IPS-18c (cell line): Measurements from ENCODE around the gene LYPD8.

ENCODE experiments used
- H3K4me3 ChIP-seq: 2 replicates; pipeline ENCODE4 v1.7.0; 2013; ENCODE audit warnings: low read depth, mild to moderate bottlenecking, low read length, moderate library complexity; ENCODE audit not compliant: insufficient read depth
- H3K9me3 ChIP-seq: one replicate; pipeline ENCODE4 v1.6.1; 2013; ENCODE audit warnings: mild to moderate bottlenecking, low read length, moderate library complexity; ENCODE audit not compliant: control insufficient read depth, insufficient read depth

The LYPD8 gene

DNA sequence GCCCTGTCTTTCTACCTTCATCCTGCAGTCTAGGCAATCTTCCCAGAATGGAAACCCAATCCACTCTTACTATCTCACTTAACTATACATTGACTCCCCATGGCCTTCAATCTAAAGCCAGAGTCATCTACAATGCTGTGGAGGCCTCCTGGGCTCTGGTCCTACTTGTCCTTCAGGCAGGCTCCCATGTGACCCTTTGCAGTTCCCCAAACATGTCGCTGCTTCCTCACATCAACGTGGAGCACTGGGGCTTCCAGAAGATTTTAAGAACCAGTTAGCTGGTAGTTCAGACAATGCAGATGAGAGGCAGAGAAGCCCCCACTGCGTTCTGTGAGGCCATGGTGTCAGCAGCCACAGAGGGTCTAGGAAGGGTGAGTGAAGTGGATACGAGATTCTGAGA, 18.6 kb downstream of the LYPD8 start:
- Histone ChIP-seq H3K4me3 (no peak overlapping the region), H3K9me3 (peaks cover 2% of the 10 kb centered on the region)

- Histone ChIP-seq H3K4me3 (no peak overlapping the region), H3K9me3 (peaks cover 2% of the 10 kb centered on the region)
Measured at GRCh38 chr1:248733566-248733965, 22.0 kb downstream of the LYPD8 start.

- Histone ChIP-seq H3K9me3 (no peaks in the 10 kb centered on the region), H3K4me3 (no peak overlapping the region)
Measured at GRCh38 chr1:248730507-248731335, 24.8 kb downstream of the LYPD8 start.

- no peak overlapping the region for H3K4me3 ChIP-seq
- peaks cover 13% of the 10 kb centered on the region for H3K9me3 ChIP-seq
Measured at GRCh38 chr1:248714248-248714647, 41.3 kb downstream of the LYPD8 start.

DNA sequence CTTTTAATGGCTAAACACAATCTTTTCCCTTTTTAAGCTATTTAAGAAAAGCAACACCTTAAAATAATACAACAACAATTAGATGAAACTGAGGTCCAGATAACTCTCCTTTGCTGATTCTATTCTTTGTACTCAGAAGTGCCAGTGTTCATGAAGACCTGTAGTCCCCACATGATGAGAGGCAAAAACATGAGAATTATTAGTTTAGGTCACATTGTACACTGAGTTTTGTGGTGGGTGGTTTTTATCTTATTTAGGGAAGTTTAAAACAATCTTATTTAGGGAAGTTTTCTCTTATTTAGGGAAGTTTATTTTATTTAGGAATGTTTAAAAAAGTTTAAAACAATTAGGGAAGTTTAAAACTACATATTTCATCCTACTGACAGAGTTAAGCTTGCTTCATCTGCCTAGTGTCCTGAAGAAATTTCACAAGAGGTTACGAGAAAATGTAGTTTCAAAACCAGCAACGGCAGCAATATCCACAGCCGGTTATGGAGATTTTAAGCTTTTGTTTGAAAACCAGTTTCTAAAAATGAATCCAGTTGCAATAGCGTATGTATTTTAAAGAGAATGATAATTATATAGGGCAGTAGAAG, 45.2 kb downstream of the LYPD8 start:
- H3K9me3 ChIP-seq, result peaks cover 10% of the 10 kb centered on the region
- H3K4me3 ChIP-seq, result no peak overlapping the region

- peaks cover 10% of the 10 kb centered on the region for H3K9me3 ChIP-seq
Measured at GRCh38 chr1:248704606-248705005, 51.0 kb downstream of the LYPD8 start.

DNA sequence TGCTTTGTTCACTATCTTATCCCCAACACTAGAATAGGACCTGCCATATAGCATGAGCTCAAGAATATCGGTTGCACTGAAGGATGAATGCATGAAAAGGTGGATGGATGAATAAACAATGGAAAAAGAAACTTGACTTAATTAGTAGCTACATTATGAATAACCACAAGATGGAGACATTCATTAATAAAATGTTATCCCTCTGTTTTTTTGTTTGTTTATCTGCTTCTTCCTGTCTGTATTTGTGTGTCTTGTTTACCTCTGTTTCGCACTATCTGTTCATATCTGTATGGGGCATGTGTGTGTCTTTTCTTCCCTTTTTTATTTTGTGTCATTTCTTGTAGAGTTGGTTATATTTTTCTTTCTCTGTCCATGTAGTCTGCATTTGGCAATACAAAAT, 51.9 kb downstream of the LYPD8 start:
- peaks cover 10% of the 10 kb centered on the region for H3K9me3 ChIP-seq
- H3K4me3 ChIP-seq, result no peak overlapping the region

More at GRCh38 chr1:248704606-248705005, 51.0 kb downstream of the LYPD8 start:
- no peak overlapping the region for H3K4me3 ChIP-seq

DNA sequence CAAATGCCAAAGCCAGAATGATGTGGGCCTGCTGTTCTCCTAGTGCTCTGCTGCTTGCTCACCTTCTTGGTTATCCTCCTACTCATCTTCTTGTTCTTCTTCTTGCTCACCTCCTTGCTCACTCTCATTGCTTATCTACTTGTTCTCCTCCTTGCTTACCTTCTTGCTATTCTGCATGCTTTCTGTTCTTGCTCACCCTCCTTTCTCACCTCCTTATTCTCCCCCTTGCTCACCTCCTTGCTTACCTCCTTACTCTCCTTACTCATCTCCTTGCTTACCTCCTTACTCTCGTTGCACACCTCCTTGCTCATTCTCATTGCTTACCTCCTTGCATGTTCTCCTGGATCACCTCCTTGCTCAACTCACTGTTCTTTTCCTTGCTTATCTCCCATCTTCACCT, 52.8 kb downstream of the LYPD8 start, which contains the start of gene OR14I1:
Gene OR14I1 (minus strand): TSS at position 53 of the 400 bp plus-strand sequence.
- no peak within 1 kb of the TSS for H3K4me3 ChIP-seq
- H3K9me3 ChIP-seq, result peaks cover 10% of the 10 kb centered on the region

GRCh38 chr1:248699099-248699498, 56.5 kb downstream of the LYPD8 start:
- Histone ChIP-seq H3K4me3 (no peak overlapping the region), H3K9me3 (peaks cover 5% of the 10 kb centered on the region)

- no peak overlapping the region for H3K4me3 ChIP-seq
- H3K9me3 ChIP-seq, result peaks cover 3% of the 10 kb centered on the region
Measured at GRCh38 chr1:248697907-248698306, 57.7 kb downstream of the LYPD8 start.

- Histone ChIP-seq H3K9me3 (no peaks in the 10 kb centered on the region), H3K4me3 (no peak overlapping the region)
Measured at GRCh38 chr1:248696774-248697173, 58.8 kb downstream of the LYPD8 start.

DNA sequence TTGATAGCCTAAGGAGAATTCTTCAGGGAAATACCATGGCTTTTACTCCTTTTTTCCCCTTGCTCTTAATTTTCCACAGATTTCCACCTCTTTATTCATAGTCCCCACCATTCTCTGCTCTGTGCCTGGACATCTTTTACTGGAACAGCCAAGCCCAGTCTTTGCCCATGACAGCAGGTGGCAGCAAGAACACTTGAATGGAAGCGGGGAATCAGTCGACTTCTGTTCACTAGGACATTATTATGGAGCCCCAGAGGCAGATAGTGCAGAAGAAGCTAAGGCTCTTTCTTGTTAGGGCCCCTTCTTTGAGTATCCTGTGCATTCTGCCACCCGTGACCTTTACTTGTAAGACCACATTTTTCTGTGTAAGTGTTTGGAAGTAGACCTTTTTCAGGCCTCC, 59.3 kb downstream of the LYPD8 start:
- H3K9me3 ChIP-seq, result no peaks in the 10 kb centered on the region

GRCh38 chr1:248695451-248696132, 60.0 kb downstream of the LYPD8 start:
- Histone ChIP-seq H3K4me3 (no peak overlapping the region), H3K9me3 (no peaks in the 10 kb centered on the region)

More for the DNA sequence above, 59.3 kb downstream of the LYPD8 start:
- no peak overlapping the region for H3K4me3 ChIP-seq

DNA sequence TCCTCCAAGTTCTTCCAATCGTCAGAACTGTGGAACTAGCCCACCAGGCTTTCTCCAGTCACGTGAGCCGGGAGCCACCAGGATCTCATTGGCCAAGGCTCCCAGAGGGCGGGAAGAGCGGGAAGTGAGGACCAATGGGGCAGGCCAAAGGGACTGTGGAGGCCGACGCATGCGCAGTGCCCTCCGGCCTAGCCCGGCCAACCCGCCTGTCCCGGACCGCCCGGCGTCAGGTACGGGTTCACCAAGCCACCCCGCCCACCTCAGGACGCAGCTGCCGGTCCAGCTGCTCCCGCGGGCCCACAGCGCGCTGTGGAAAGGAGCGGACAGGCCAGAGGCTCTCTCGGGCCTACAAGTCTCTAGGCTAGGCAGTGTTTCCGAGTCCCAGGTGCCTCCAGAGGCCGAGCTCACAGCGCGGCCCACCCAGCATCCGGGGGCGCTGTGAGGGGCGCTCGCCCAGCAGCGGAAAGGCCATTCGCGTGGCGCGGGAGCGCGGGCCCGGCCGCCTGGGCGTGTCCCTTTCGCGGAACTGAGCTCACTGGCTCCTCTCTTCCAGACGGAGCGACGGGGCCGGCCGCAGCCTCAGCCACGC, 63.9 kb downstream of the LYPD8 start:
- H3K4me3 ChIP-seq, result no peak overlapping the region
- H3K9me3 ChIP-seq, result no peaks in the 10 kb centered on the region
